GM12878 (cell line): ENCODE results near the gene TNFAIP3. TPM values are rescaled to one million over a fixed set of nuclear protein-coding genes. Genes with fewer than 3 reads are reported as not detected.

Source experiments
- ATAC-seq: fragments of 200-7000 bp; cut with Tn5 transposase; 3 replicates; pipeline ENCODE4 v1.9.1; 2020; ENCODE audit warnings: mild to moderate bottlenecking, moderate library complexity
- BruUV-seq: library from RNA; stranded (reverse); fragments of 400-500 nt; replicated peaks from 2 replicates; lab custom pipeline; 2021; lab: Mats Ljungman, UMichigan
- CTCF ChIA-PET: fragments of 300-600 bp; sonication (Branson Sonifier 250); formaldehyde crosslinking; extraction: SDS; loops from one replicate; lab custom pipeline; 2021; ENCODE audit warnings: inconsistent platforms; lab: Yijun Ruan, JAX
- POLR2A ChIA-PET: fragments of 350-600 bp; formaldehyde crosslinking; extraction: SDS; loops from one replicate; lab custom pipeline; 2021; ENCODE audit warnings: inconsistent platforms; lab: Charles Lee
- RAD21 ChIA-PET: fragments of 300-600 bp; sonication (Branson Sonifier 250); formaldehyde crosslinking; loops from one replicate; lab custom pipeline; 2023; ENCODE audit warnings: antibody characterized with exemption; ENCODE audit not compliant: unreplicated experiment; lab: Charles Lee
- SMC1A ChIA-PET: fragments of 300-600 bp; sonication (Branson Sonifier 250); formaldehyde crosslinking; loops from one replicate; lab custom pipeline; 2023; ENCODE audit not compliant: unreplicated experiment, uncharacterized antibody; lab: Charles Lee
- DNase-seq: peaks from one replicate; pipeline ENCODE4 v3.0.0-alpha.2; 2011; ENCODE audit warnings: low read depth, low spot score
- FAIRE-seq: peaks from 3 replicates; lab custom pipeline; 2011; peaks lifted over from hg19 to GRCh38; lab: Jason Lieb, UNC
- H2AFZ ChIP-seq: 2 replicates; pipeline ENCODE4 v1.6.0; 2011; ENCODE audit warnings: low read depth, low read length, control low read depth; ENCODE audit not compliant: control insufficient read depth
- H3K27ac ChIP-seq: 2 replicates; pipeline ENCODE4 v1.5.1; 2011; ENCODE audit warnings: control low read depth; ENCODE audit not compliant: control insufficient read depth, insufficient read depth
- H3K27me3 ChIP-seq, 2 experiments: replicated peaks in 1 of 2; 2 replicates each; pipeline versions ENCODE4 v1.6.0 to v1.6.1; 2011; ENCODE audit warnings: low read length in 1 of 2; ENCODE audit not compliant: control insufficient read depth in 2 of 2, insufficient read depth in 2 of 2
- H3K36me3 ChIP-seq, 2 experiments: 2 replicates each; pipeline ENCODE4 v1.5.1; 2011; ENCODE audit warnings: low read length in 1 of 2; ENCODE audit not compliant: control insufficient read depth in 2 of 2, insufficient read depth in 2 of 2
- H3K4me1 ChIP-seq: 2 replicates; pipeline ENCODE4 v1.6.1; 2011; ENCODE audit warnings: mild to moderate bottlenecking, low read length, moderate library complexity, mixed read lengths; ENCODE audit not compliant: control insufficient read depth, insufficient read depth
- H3K4me2 ChIP-seq: 2 replicates; pipeline ENCODE4 v1.6.0; 2011; ENCODE audit warnings: control low read depth; ENCODE audit not compliant: control insufficient read depth, insufficient read depth
- H3K4me3 ChIP-seq: fragments of 200-600 bp; sonication (generic); 2 replicates; pipeline ENCODE4 v1.5.1; 2016
- H3K79me2 ChIP-seq: 2 replicates; pipeline ENCODE4 v1.6.0; 2011; ENCODE audit warnings: low read length; ENCODE audit not compliant: control insufficient read depth, insufficient read depth
- H3K9ac ChIP-seq: 2 replicates; pipeline ENCODE4 v1.8.0; 2011; ENCODE audit warnings: low read length, control low read depth, mixed read lengths; ENCODE audit not compliant: control insufficient read depth, insufficient read depth
- H3K9me3 ChIP-seq: replicated peaks from 3 replicates; pipeline ENCODE4 v1.5.1; 2011; ENCODE audit warnings: mild to moderate bottlenecking, low read length; ENCODE audit not compliant: control insufficient read depth, insufficient read depth
- H4K20me1 ChIP-seq: 2 replicates; pipeline ENCODE4 v1.6.0; 2011; ENCODE audit not compliant: control insufficient read depth, insufficient read depth
- DPF2 ChIP-seq: fragments of 450-650 bp; IDR thresholded peaks from 2 replicates; pipeline ENCODE4 v1.6.1; 2017; ENCODE audit warnings: mild to moderate bottlenecking
- EED ChIP-seq: sonication (generic); IDR thresholded peaks from 2 replicates; pipeline ENCODE4 v1.6.1; 2016; ENCODE audit warnings: antibody characterized with exemption, low read depth
- ETV6 ChIP-seq, 2 experiments: fragments of 450-650 bp in 1 of 2; IDR thresholded peaks in 1 of 2; conservative IDR thresholded peaks in 1 of 2; 2 replicates each; pipeline ENCODE4 v1.6.1; 2014; ENCODE audit warnings: antibody characterized with exemption in 1 of 2, borderline replicate concordance in 1 of 2, low read depth in 1 of 2, mild to moderate bottlenecking in 1 of 2, moderate library complexity in 1 of 2
- FOXM1 ChIP-seq: IDR thresholded peaks from 2 replicates; pipeline ENCODE4 v1.6.1; 2012; ENCODE audit warnings: low read depth, mild to moderate bottlenecking, inconsistent platforms, low read length, moderate library complexity
- HDAC2 ChIP-seq: fragments of 200-600 bp; sonication (generic); IDR thresholded peaks from 2 replicates; pipeline ENCODE4 v1.6.1; 2017
- MEF2B ChIP-seq: fragments of 450-650 bp; IDR thresholded peaks from 2 replicates; pipeline ENCODE4 v1.6.1; 2018; ENCODE audit warnings: mild to moderate bottlenecking, moderate library complexity; ENCODE audit not compliant: partially characterized antibody, poor library complexity, severe bottlenecking
- MYC ChIP-seq: IDR thresholded peaks from 2 replicates; pipeline ENCODE4 v1.6.1; 2011; ENCODE audit warnings: mild to moderate bottlenecking, low read length, moderate library complexity, inconsistent platforms; ENCODE audit not compliant: insufficient read depth, insufficient replicate concordance, insufficient read length, severe bottlenecking
- RB1 ChIP-seq: fragments of 450-650 bp; formaldehyde crosslinking; IDR thresholded peaks from 2 replicates; pipeline ENCODE4 v1.6.1; 2017; ENCODE audit warnings: mild to moderate bottlenecking, borderline replicate concordance
- RCOR1 ChIP-seq: conservative IDR thresholded peaks from 2 replicates; pipeline ENCODE4 v1.6.1; 2012; ENCODE audit warnings: low read depth, low read length, improper control_type of control experiment
- SMAD5 ChIP-seq: IDR thresholded peaks from 2 replicates; pipeline ENCODE4 v1.6.1; 2016; ENCODE audit warnings: antibody characterized with exemption, low read depth
- SREBF2 ChIP-seq: IDR thresholded peaks from 2 replicates; pipeline ENCODE4 v1.6.1; 2012; ENCODE audit warnings: mild to moderate bottlenecking, low read length
- STAT1 ChIP-seq: fragments of 450-650 bp; conservative IDR thresholded peaks from 2 replicates; pipeline ENCODE4 v1.6.1; 2014; ENCODE audit warnings: antibody characterized with exemption, mild to moderate bottlenecking
- WRNIP1 ChIP-seq: IDR thresholded peaks from 2 replicates; pipeline ENCODE4 v1.6.1; 2011; ENCODE audit warnings: low read depth, low read length, improper control_type of control experiment, borderline replicate concordance
- ZNF207 ChIP-seq: fragments of 450-650 bp; IDR thresholded peaks from 2 replicates; pipeline ENCODE4 v1.6.1; 2014; ENCODE audit warnings: antibody characterized with exemption, mild to moderate bottlenecking, borderline replicate concordance
- WGBS: methylation state at CpG from one replicate; pipeline ENCODE4 v1.1.6; 2016; ENCODE audit warnings: low lambda C conversion rate; ENCODE audit not compliant: insufficient replicate concordance, insufficient coverage; ENCODE audit errors: missing lambda C conversion rate; 5-methylcytosine and 5-hydroxymethylcytosine counted together
- in situ Hi-C: fragments of 300-500 bp; cut with MboI; formaldehyde crosslinking; loops from 9 replicates; pipeline ENCODE4 v1.14.3; 2018; ENCODE audit warnings: mixed read lengths
- intact Hi-C: fragments of 100-400 bp; cut with micrococcal nuclease; formaldehyde crosslinking; loops from one replicate; pipeline ENCODE4 v1.14.2; 2022; ENCODE audit not compliant: unreplicated experiment
- polyA plus RNA-seq, 11 experiments: library from polyadenylated mRNA; depleted of rRNA in 4 of 11; unstranded in 6 of 11; stranded (reverse) in 5 of 11; fragments of >200 nt; fragmentation: Nextera tagmentation in 4 of 11; fragmentation: Illumina TruSeq in 1 of 11; extraction: Ambion mirVana in 4 of 11; extraction: Trizol in 1 of 11; gene quantifications; 1 replicate in 1 of 11; 2 replicates in 10 of 11; pipeline versions ENCODE4 v1.2.1 to v1.2.3, GENCODE V29; 2011 to 2016; ENCODE audit warnings: inconsistent platforms in 2 of 11, missing spikeins in 2 of 11, low read depth in 1 of 11
- total RNA-seq, 4 experiments: library from RNA; depleted of rRNA in 3 of 4; stranded (reverse); fragments of >200 nt in 3 of 4; fragmentation: Illumina TruSeq in 1 of 4; extraction: Trizol in 1 of 4; gene quantifications; 2 replicates each; pipeline versions ENCODE4 v1.2.1 to v1.2.3, GENCODE V29; 2013 to 2021
- TF ChIP-seq, protein P1 (sequence below): fragments of 450-650 bp; IDR thresholded peaks from 2 replicates; pipeline ENCODE4 v1.6.1; 2018; ENCODE audit warnings: borderline replicate concordance, mild to moderate bottlenecking; ENCODE audit not compliant: partially characterized antibody
- TF ChIP-seq, protein P2 (sequence below): fragments of 450-650 bp; IDR thresholded peaks from 2 replicates; pipeline ENCODE4 v1.6.1; 2017; ENCODE audit warnings: mild to moderate bottlenecking
- TF ChIP-seq, protein P3 (sequence below): fragments of 450-650 bp; IDR thresholded peaks from 2 replicates; pipeline ENCODE4 v1.6.1; 2016; ENCODE audit warnings: mild to moderate bottlenecking

Gene TNFAIP3
- total and polyA plus RNA-seq, 10 of the 15 experiments (the other 5 are each of a cell fraction or from before 2014, with no cell fraction given): 18.0 to 350 (median 127) TPM

DNA sequence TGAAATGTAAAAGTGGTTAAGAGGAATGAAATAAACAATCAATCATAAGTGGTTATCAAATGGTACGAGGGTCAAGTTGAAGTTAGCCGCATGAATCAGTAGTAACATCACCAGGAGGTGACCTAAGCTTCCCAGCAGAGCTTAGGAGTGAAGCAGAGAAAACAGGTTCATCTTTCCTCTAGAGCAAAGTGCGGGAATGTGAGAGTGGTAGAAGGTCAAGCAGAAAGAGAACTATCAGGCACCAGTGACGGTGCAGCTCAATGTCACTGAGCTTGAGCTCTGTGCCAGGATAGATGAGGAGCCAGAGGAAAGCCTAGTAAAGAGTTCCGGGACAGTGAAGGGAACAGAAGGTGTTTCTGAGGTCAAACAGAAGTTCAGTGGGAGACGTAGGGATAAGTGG lies 20.8 kb upstream of the TNFAIP3 start (continued):
- TF ChIP-seq STAT1: no peak
- TF ChIP-seq SMAD5: no peak
- TF ChIP-seq, protein P1, sequence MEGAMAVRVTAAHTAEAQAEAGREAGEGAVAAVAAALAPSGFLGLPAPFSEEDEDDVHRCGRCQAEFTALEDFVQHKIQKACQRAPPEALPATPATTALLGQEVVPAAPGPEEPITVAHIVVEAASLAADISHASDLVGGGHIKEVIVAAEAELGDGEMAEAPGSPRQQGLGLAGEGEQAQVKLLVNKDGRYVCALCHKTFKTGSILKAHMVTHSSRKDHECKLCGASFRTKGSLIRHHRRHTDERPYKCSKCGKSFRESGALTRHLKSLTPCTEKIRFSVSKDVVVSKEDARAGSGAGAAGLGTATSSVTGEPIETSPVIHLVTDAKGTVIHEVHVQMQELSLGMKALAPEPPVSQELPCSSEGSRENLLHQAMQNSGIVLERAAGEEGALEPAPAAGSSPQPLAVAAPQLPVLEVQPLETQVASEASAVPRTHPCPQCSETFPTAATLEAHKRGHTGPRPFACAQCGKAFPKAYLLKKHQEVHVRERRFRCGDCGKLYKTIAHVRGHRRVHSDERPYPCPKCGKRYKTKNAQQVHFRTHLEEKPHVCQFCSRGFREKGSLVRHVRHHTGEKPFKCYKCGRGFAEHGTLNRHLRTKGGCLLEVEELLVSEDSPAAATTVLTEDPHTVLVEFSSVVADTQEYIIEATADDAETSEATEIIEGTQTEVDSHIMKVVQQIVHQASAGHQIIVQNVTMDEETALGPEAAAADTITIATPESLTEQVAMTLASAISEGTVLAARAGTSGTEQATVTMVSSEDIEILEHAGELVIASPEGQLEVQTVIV: no peak
- no peak for TF ChIP-seq MEF2B

DNA sequence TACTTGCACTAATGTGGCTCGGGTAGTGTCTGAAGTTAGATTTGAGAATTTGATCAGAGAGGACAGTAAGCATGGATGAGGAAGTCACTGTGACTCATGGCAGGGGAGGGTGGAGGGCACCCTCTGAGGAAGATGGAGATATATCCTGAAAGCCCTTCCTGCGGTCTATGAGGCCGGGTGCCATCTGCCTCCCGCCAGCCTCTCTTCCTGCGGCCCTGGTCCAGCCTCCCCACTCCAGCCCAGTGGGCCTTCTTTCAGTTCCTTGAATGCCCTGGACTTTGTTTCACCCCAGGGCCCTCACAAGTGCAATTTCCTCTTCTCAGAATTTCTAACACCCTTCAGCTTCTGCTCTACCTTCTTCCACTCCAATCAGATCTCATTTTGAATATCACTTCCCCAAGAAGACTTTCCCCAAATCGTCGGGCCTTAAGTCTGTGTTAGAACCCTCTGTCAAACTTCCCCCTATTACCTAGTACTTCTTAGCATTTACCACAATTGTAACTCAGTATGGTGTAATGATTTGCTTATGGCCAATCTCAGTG lies 20.2 kb upstream of the TNFAIP3 start:
- in situ Hi-C loops: no loop called here
- no peaks in the 10 kb centered on the region for H4K20me1 ChIP-seq
- H3K79me2 ChIP-seq: no peaks in the 10 kb centered on the region
- peak overlapping the region; percentile 36 for H2AFZ ChIP-seq
- no peak overlapping the region for H3K9ac ChIP-seq
- RAD21 ChIA-PET: interaction anchor here (1.0 to 2.1 kb wide), 4 partner anchors 18 to 65 kb away, joined by 3 to 9 read pairs (median 4); partner anchors contain the start of gene TNFAIP3
- BruUV-seq: no TSS peak
- H3K9me3 ChIP-seq: peaks cover 4% of the 10 kb centered on the region; the same call in 2 of the 3 replicates
- WGBS: 0% methylated on average over 7 of the region's 7 CpGs
- H3K4me1 ChIP-seq: peaks cover 20% of the 10 kb centered on the region
- no peak overlapping the region for H3K27ac ChIP-seq
- H3K4me2 ChIP-seq: no peak overlapping the region
- H3K4me3 ChIP-seq: no peak overlapping the region
- SMC1A ChIA-PET: interaction anchor here (1.0 to 1.1 kb wide), 4 partner anchors 10 to 23 kb away, joined by 3 to 4 read pairs (median 3); partner anchors contain the start of gene TNFAIP3
- intact Hi-C loops: no loop called here
- H3K36me3 ChIP-seq: no peaks in the 10 kb centered on the region
- no peaks in the 10 kb centered on the region for H3K27me3 ChIP-seq
- DNase-seq (no peak), ATAC-seq (peak; percentile 79), FAIRE-seq (no peak)
- POLR2A ChIA-PET: no interaction called here
- CTCF ChIA-PET: interaction anchor here (1.2 kb wide), 1 partner anchor 35 kb away, joined by 6 read pairs; no protein-coding TSS in a partner anchor
- TF ChIP-seq WRNIP1 (no peak), RB1 (no peak), ZNF207 (no peak), HDAC2 (no peak), ETV6 (conservative IDR thresholded peaks at IDR 0.05 in 1 of 2, IDR thresholded peaks at IDR 0.05 in 1 of 2; ENCODE audit: borderline replicate concordance in 1 of 2, low read depth in 1 of 2) (peak in 1 of 2 experiments; percentile 89; a peak in 2 of 4 replicates), RCOR1 (no peak), SREBF2 (no peak), FOXM1 (no peak), EED (peak; percentile 76; the same call in 1 of the 2 replicates), DPF2 (0 out of 2 replicates have a peak, but pooled peaks have one; percentile 45), MEF2B (no peak), MYC (no peak)
- TF ChIP-seq, protein P2, sequence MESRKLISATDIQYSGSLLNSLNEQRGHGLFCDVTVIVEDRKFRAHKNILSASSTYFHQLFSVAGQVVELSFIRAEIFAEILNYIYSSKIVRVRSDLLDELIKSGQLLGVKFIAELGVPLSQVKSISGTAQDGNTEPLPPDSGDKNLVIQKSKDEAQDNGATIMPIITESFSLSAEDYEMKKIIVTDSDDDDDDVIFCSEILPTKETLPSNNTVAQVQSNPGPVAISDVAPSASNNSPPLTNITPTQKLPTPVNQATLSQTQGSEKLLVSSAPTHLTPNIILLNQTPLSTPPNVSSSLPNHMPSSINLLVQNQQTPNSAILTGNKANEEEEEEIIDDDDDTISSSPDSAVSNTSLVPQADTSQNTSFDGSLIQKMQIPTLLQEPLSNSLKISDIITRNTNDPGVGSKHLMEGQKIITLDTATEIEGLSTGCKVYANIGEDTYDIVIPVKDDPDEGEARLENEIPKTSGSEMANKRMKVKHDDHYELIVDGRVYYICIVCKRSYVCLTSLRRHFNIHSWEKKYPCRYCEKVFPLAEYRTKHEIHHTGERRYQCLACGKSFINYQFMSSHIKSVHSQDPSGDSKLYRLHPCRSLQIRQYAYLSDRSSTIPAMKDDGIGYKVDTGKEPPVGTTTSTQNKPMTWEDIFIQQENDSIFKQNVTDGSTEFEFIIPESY: peak; percentile 31; the same call in 1 of the 2 replicates
- TF ChIP-seq, protein P3, sequence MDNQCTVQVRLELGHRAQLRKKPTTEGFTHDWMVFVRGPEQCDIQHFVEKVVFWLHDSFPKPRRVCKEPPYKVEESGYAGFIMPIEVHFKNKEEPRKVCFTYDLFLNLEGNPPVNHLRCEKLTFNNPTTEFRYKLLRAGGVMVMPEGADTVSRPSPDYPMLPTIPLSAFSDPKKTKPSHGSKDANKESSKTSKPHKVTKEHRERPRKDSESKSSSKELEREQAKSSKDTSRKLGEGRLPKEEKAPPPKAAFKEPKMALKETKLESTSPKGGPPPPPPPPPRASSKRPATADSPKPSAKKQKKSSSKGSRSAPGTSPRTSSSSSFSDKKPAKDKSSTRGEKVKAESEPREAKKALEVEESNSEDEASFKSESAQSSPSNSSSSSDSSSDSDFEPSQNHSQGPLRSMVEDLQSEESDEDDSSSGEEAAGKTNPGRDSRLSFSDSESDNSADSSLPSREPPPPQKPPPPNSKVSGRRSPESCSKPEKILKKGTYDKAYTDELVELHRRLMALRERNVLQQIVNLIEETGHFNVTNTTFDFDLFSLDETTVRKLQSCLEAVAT: no peak
